DMS 273 (cell line): Measurements from ENCODE around the gene SELENOS.

ENCODE experiments used
- DNase-seq: peaks from one replicate; lab custom pipeline; 2025; ENCODE audit not compliant: unreplicated experiment; lab: John Stamatoyannopoulos, UW

Gene SELENOS

DNA sequence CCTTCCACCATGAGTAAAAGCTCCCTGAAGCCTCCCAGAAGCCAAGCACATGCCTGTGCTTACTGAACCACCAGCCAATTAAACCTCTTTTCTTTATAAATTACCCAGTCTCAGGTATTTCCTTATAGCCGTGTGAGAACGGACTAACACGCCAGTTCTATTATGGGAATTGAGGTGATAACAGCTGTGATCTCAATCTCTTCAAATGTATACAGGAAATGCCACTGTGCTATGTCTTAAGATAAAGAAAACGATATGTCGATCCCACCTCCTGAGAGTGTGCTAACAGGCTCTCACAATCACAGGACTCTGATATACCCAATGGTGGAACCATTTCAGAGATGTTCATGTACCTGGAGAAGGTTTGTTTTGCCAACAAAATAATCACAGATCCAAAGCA lies 51.6 kb downstream of the SELENOS start:
- DNase-seq, result no peak
